ENCODE data around the gene TOGARAM2.

Gene TOGARAM2

GRCh38 chr2:29044459-29044858 is 63.4 kb downstream of the TOGARAM2 start:
- ChIA-PET POLR2A (no interaction called here), CTCF (no interaction called here)

GRCh38 chr2:29046321-29046720 is 65.2 kb downstream of the TOGARAM2 start:
- no peak overlapping the region for H3K4me3 ChIP-seq (ENCODE audit: low read depth, low read length)
- POLR2A ChIA-PET: no interaction called here
- TF ChIP-seq CTCF (IDR thresholded peaks at IDR 0.05; ENCODE audit: insufficient read depth, low read length, missing control alignments): no peak
- CTCF ChIA-PET: no interaction called here
- no peak for DNase-seq (ENCODE audit: low read depth, low spot score)

More at GRCh38 chr2:29044459-29044858, 63.4 kb downstream of the TOGARAM2 start:
- no peak for DNase-seq (ENCODE audit: low read depth, low spot score)
- no peak for TF ChIP-seq CTCF (IDR thresholded peaks at IDR 0.05; ENCODE audit: insufficient read depth, low read length, missing control alignments)
- no peak overlapping the region for H3K4me3 ChIP-seq (ENCODE audit: low read depth, low read length)

GRCh38 chr2:29047083-29047845 is 66.2 kb downstream of the TOGARAM2 start:
- no peak for DNase-seq (ENCODE audit: low read depth, low spot score)
- no peak overlapping the region for H3K4me3 ChIP-seq (ENCODE audit: low read depth, low read length)
- no peak for TF ChIP-seq CTCF (IDR thresholded peaks at IDR 0.05; ENCODE audit: insufficient read depth, low read length, missing control alignments)
- ChIA-PET POLR2A (no interaction called here), CTCF (no interaction called here)

- CTCF ChIA-PET: interaction anchor here (1.2 to 1.3 kb wide), 2 partner anchors 9 to 26 kb away, joined by 5 to 6 read pairs; no protein-coding TSS in a partner anchor
- POLR2A ChIA-PET: no interaction called here
- no peak for DNase-seq (ENCODE audit: low read depth, low spot score)
- no peak for TF ChIP-seq CTCF (IDR thresholded peaks at IDR 0.05; ENCODE audit: insufficient read depth, low read length, missing control alignments)
- no peak overlapping the region for H3K4me3 ChIP-seq (ENCODE audit: low read depth, low read length)
Measured at GRCh38 chr2:29050591-29050990, 69.5 kb downstream of the TOGARAM2 start.

GRCh38 chr2:29051730-29052129 is 70.6 kb downstream of the TOGARAM2 start:
- no peak overlapping the region for H3K4me3 ChIP-seq (ENCODE audit: low read depth, low read length)
- CTCF ChIA-PET: no interaction called here
- POLR2A ChIA-PET: no interaction called here
- no peak for DNase-seq (ENCODE audit: low read depth, low spot score)
- no peak for TF ChIP-seq CTCF (IDR thresholded peaks at IDR 0.05; ENCODE audit: insufficient read depth, low read length, missing control alignments)

GRCh38 chr2:29052807-29053206 is 71.7 kb downstream of the TOGARAM2 start:
- no peak for DNase-seq (ENCODE audit: low read depth, low spot score)
- POLR2A ChIA-PET: no interaction called here
- CTCF ChIA-PET: no interaction called here
- no peak for TF ChIP-seq CTCF (IDR thresholded peaks at IDR 0.05; ENCODE audit: insufficient read depth, low read length, missing control alignments)
- H3K4me3 ChIP-seq (ENCODE audit: low read depth, low read length): no peak overlapping the region
